Fibroblast of lung (primary cell): ENCODE results near the gene TMEM26. TPM values are rescaled to one million over a fixed set of nuclear protein-coding genes. Genes with fewer than 3 reads are reported as not detected.

Source experiments
- DNase-seq, 2 donors: peaks; one replicate each; pipeline versions ENCODE4 v3.0.0 to v3.0.0-alpha.2; 2010; ENCODE audit warnings: low read depth in 2 of 2
- H2AFZ ChIP-seq: 2 replicates; pipeline ENCODE4 v1.5.1; 2012; ENCODE audit warnings: low read length, control low read depth, inconsistent platforms
- H3K27ac ChIP-seq: 2 replicates; pipeline ENCODE4 v1.5.1; 2011; ENCODE audit warnings: low read length, control low read depth; ENCODE audit not compliant: insufficient read depth
- H3K27me3 ChIP-seq: 2 replicates; pipeline ENCODE4 v1.5.1; 2011; ENCODE audit warnings: mild to moderate bottlenecking, low read length; ENCODE audit not compliant: control insufficient read depth, insufficient read depth
- H3K36me3 ChIP-seq: 2 replicates; pipeline ENCODE4 v1.5.1; 2011; ENCODE audit warnings: low read length; ENCODE audit not compliant: control insufficient read depth, insufficient read depth
- H3K4me1 ChIP-seq: 2 replicates; pipeline ENCODE4 v1.5.1; 2011; ENCODE audit warnings: low read length; ENCODE audit not compliant: control insufficient read depth, insufficient read depth; ENCODE audit errors: extremely low read depth
- H3K4me2 ChIP-seq: 2 replicates; pipeline ENCODE4 v1.5.1; 2011; ENCODE audit warnings: low read length, control low read depth; ENCODE audit not compliant: insufficient read depth; ENCODE audit errors: extremely low read depth
- H3K4me3 ChIP-seq, 4 experiments: fragments of 200-600 bp in 1 of 4; sonication (generic) in 1 of 4; replicated peaks in 1 of 4; 2 replicates each; pipeline ENCODE4 v1.5.1; 2011 to 2016; ENCODE audit warnings: low read length in 4 of 4, low read depth in 3 of 4, mild to moderate bottlenecking in 3 of 4, control low read depth in 2 of 4, inconsistent platforms in 1 of 4, mixed read lengths in 1 of 4; ENCODE audit not compliant: insufficient read depth in 1 of 4; ENCODE audit errors: control extremely low read depth in 1 of 4
- H3K79me2 ChIP-seq: 2 replicates; pipeline ENCODE4 v1.5.1; 2012; ENCODE audit warnings: mild to moderate bottlenecking, low read length, inconsistent platforms; ENCODE audit not compliant: control insufficient read depth, insufficient read depth
- H3K9ac ChIP-seq: 2 replicates; pipeline ENCODE4 v1.5.1; 2011; ENCODE audit warnings: mild to moderate bottlenecking, low read length, control low read depth; ENCODE audit not compliant: insufficient read depth
- H3K9me3 ChIP-seq: 2 replicates; pipeline ENCODE4 v1.5.1; 2012; ENCODE audit warnings: low read depth, low read length; ENCODE audit not compliant: control insufficient read depth, insufficient read depth
- H4K20me1 ChIP-seq: 2 replicates; pipeline ENCODE4 v1.5.1; 2011; ENCODE audit warnings: low read length; ENCODE audit not compliant: control insufficient read depth, insufficient read depth; ENCODE audit errors: extremely low read depth
- EZH2 ChIP-seq: IDR thresholded peaks from 2 replicates; pipeline ENCODE4 v1.5.1; 2012; ENCODE audit warnings: low read length, control low read depth, mild to moderate bottlenecking; ENCODE audit errors: missing control alignments
- polyA plus RNA-seq, 2 donors: library from polyadenylated mRNA; depleted of rRNA in 1 of 2; stranded (reverse) in 1 of 2; unstranded in 1 of 2; fragments of >200 nt; gene quantifications; 2 replicates each; pipeline ENCODE4 v1.2.1, GENCODE V29; 2011 to 2012; ENCODE audit warnings: missing spikeins in 1 of 2
- total RNA-seq: library from RNA; depleted of rRNA; stranded (reverse); fragments of >200 nt; gene quantifications from 2 replicates; pipeline ENCODE4 v1.2.1, GENCODE V29; 2014
- TF ChIP-seq, protein P1 (sequence below), 2 donors: IDR thresholded peaks in 1 of 2; conservative IDR thresholded peaks in 1 of 2; 1 replicate in 1 of 2; 2 replicates in 1 of 2; pipeline ENCODE4 v1.5.1; 2011 to 2012; ENCODE audit warnings: low read length in 2 of 2, control low read depth in 1 of 2, inconsistent platforms in 1 of 2, low read depth in 1 of 2, mild to moderate bottlenecking in 1 of 2

The TMEM26 gene
- total and polyA plus RNA-seq, 2 donors (not counting 1 experiment from before 2014, with no cell fraction given), result 1.4 to 2.3 TPM

DNA sequence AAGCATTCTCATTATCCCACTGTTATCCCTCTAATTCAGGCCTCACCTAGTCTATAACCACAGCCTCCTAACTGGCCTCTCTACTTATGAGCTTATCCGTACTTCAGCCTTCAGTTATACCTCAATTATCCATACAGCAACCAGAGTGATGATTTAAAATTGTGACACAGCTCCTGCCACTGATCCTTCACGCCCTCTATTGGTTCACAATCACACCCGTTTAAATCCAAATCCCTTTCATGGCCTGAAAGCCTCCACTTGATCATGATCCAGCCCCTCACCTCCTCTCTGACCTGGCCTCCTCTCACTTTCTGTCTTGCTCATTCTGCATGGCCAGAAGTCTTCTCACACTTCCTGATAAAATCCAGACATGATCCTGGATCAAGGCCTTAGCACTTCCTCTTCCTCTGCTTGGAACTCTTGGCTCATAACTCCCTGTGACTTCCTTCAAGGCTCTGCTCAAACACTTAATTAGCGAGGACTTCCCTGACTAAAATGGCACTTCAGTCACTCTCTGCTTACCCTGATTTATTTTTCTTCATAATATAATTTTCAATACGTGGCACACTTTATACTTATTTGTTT is 19.0 kb upstream of the TMEM26 start:
- no peak for DNase-seq
- no peak for TF ChIP-seq EZH2
- TF ChIP-seq, protein P1, sequence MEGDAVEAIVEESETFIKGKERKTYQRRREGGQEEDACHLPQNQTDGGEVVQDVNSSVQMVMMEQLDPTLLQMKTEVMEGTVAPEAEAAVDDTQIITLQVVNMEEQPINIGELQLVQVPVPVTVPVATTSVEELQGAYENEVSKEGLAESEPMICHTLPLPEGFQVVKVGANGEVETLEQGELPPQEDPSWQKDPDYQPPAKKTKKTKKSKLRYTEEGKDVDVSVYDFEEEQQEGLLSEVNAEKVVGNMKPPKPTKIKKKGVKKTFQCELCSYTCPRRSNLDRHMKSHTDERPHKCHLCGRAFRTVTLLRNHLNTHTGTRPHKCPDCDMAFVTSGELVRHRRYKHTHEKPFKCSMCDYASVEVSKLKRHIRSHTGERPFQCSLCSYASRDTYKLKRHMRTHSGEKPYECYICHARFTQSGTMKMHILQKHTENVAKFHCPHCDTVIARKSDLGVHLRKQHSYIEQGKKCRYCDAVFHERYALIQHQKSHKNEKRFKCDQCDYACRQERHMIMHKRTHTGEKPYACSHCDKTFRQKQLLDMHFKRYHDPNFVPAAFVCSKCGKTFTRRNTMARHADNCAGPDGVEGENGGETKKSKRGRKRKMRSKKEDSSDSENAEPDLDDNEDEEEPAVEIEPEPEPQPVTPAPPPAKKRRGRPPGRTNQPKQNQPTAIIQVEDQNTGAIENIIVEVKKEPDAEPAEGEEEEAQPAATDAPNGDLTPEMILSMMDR (conservative IDR thresholded peaks at IDR 0.05 in 1 of 2, IDR thresholded peaks at IDR 0.05 in 1 of 2; ENCODE audit: low read depth in 1 of 2, low read length in 2 of 2), result peak in 1 of 2 donors; percentile 8

DNA sequence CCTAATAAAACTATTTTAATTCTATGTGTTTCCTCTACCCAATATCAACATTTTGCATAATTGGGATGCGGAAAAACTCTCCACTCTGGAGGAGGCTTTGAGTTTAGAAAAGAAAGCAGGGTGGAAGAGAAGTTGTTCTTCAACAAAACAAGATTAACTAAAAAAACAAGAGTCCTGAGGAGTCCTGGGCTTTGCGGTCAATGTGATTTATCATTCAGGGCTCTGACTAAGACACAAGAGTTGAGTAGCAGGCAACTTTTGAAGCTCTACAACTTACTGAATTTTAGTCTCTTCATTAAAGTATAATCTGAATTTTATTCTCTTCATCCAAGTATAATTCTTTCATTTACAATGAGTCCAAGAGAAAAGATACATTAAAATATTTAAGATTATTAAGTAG is 18.3 kb upstream of the TMEM26 start:
- Histone ChIP-seq H3K4me1 (no peaks in the 10 kb centered on the region), H3K36me3 (no peaks in the 10 kb centered on the region), H4K20me1 (no peaks in the 10 kb centered on the region), H3K79me2 (no peaks in the 10 kb centered on the region), H3K4me3 (no peak overlapping the region), H3K9me3 (no peaks in the 10 kb centered on the region), H3K27me3 (no peaks in the 10 kb centered on the region), H3K9ac (no peak overlapping the region), H2AFZ (no peak overlapping the region), H3K27ac (no peak overlapping the region), H3K4me2 (no peak overlapping the region)
- no peak for TF ChIP-seq EZH2
- TF ChIP-seq, protein P1 (conservative IDR thresholded peaks at IDR 0.05 in 1 of 2, IDR thresholded peaks at IDR 0.05 in 1 of 2; ENCODE audit: low read depth in 1 of 2, low read length in 2 of 2), result no peak
- DNase-seq, result peak in 1 of 2 donors; percentile 84

More for the DNA sequence above, 19.0 kb upstream of the TMEM26 start:
- Histone ChIP-seq H3K9me3 (no peaks in the 10 kb centered on the region), H3K4me1 (no peaks in the 10 kb centered on the region), H2AFZ (no peak overlapping the region), H3K9ac (no peak overlapping the region), H3K36me3 (no peaks in the 10 kb centered on the region), H3K79me2 (no peaks in the 10 kb centered on the region), H3K27ac (no peak overlapping the region), H4K20me1 (no peaks in the 10 kb centered on the region), H3K4me2 (no peak overlapping the region), H3K27me3 (no peaks in the 10 kb centered on the region), H3K4me3 (no peak overlapping the region)

DNA sequence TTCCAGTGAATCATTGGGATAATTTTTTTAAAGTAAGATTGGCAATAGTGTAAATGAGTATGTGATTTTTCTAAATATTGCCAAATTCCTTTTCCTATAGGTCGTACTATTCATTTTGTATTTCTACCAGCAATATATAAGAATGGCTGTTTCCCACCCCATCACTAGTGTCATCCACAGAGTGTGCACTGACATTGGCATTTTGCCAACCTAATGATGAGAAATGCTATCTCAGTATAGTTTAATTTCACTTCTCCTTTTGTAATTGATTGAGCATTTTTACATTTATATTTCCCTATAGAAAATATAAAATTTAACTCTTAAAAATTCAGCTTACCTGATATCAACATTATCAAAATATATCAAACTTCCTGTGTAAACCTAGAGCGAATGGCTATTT is 17.6 kb upstream of the TMEM26 start:
- DNase-seq, result no peak
- H2AFZ ChIP-seq, result no peak overlapping the region
- H3K27ac ChIP-seq, result no peak overlapping the region
- H3K9ac ChIP-seq, result no peak overlapping the region
- H4K20me1 ChIP-seq, result no peaks in the 10 kb centered on the region
- H3K27me3 ChIP-seq, result no peaks in the 10 kb centered on the region
- H3K9me3 ChIP-seq, result no peaks in the 10 kb centered on the region
- TF ChIP-seq EZH2, result no peak
- TF ChIP-seq, protein P1 (conservative IDR thresholded peaks at IDR 0.05 in 1 of 2, IDR thresholded peaks at IDR 0.05 in 1 of 2; ENCODE audit: low read depth in 1 of 2, low read length in 2 of 2), result no peak
- no peak overlapping the region for H3K4me2 ChIP-seq
- no peaks in the 10 kb centered on the region for H3K79me2 ChIP-seq
- no peak overlapping the region for H3K4me3 ChIP-seq
- no peaks in the 10 kb centered on the region for H3K36me3 ChIP-seq
- H3K4me1 ChIP-seq, result no peaks in the 10 kb centered on the region
